GM23338 (cell line): Measurements from ENCODE around the gene VSTM2B. TPM values are rescaled to one million over a fixed set of nuclear protein-coding genes. Genes with fewer than 3 reads are reported as not detected.

Experiments
- ATAC-seq: fragments of 200-7000 bp; cut with Tn5 transposase; 3 replicates; pipeline ENCODE4 v1.9.1; 2020
- DNase-seq: peaks from one replicate; pipeline ENCODE4 v3.0.0-alpha.2; 2015; ENCODE audit warnings: low spot score
- H2AFZ ChIP-seq: fragments of 200-600 bp; sonication (generic); 2 replicates; pipeline ENCODE4 v1.8.0; 2016; ENCODE audit warnings: antibody characterized with exemption, mild to moderate bottlenecking, moderate library complexity
- H3F3A ChIP-seq: fragments of 200-600 bp; sonication (generic); replicated peaks from 2 replicates; pipeline ENCODE4 v1.8.0; 2017; ENCODE audit warnings: antibody characterized with exemption, mixed run types, low read depth
- H3K27ac ChIP-seq: fragments of 200-600 bp; sonication (generic); 2 replicates; pipeline ENCODE4 v1.6.1; 2016; ENCODE audit warnings: low read depth
- H3K27me3 ChIP-seq: fragments of 200-600 bp; sonication (generic); 2 replicates; pipeline ENCODE4 v1.8.0; 2016; ENCODE audit warnings: mild to moderate bottlenecking, mixed run types, moderate library complexity; ENCODE audit not compliant: insufficient read depth
- H3K36me3 ChIP-seq: fragments of 200-600 bp; sonication (generic); 2 replicates; pipeline ENCODE4 v1.8.0; 2016; ENCODE audit warnings: mild to moderate bottlenecking; ENCODE audit not compliant: insufficient read depth
- H3K4me1 ChIP-seq: fragments of 200-600 bp; sonication (generic); 2 replicates; pipeline ENCODE4 v1.8.0; 2016; ENCODE audit warnings: mild to moderate bottlenecking, moderate library complexity; ENCODE audit not compliant: insufficient read depth
- H3K4me2 ChIP-seq: fragments of 200-600 bp; sonication (generic); 2 replicates; pipeline ENCODE4 v1.7.1; 2017; ENCODE audit warnings: mixed run types
- H3K4me3 ChIP-seq: fragments of 200-600 bp; sonication (generic); 2 replicates; pipeline ENCODE4 v1.6.1; 2016; ENCODE audit warnings: mixed run types
- H3K79me2 ChIP-seq: fragments of 200-600 bp; sonication (generic); replicated peaks from 2 replicates; pipeline ENCODE4 v1.8.0; 2017; ENCODE audit warnings: mild to moderate bottlenecking; ENCODE audit not compliant: insufficient read depth
- H3K9me2 ChIP-seq: fragments of 200-600 bp; sonication (generic); 2 replicates; pipeline ENCODE4 v1.8.0; 2017; ENCODE audit not compliant: insufficient read depth
- H4K20me1 ChIP-seq: fragments of 200-600 bp; sonication (generic); replicated peaks from 2 replicates; pipeline ENCODE4 v1.8.0; 2017; ENCODE audit warnings: mild to moderate bottlenecking; ENCODE audit not compliant: insufficient read depth
- H3K27ac Mint-ChIP-seq: 2 replicates; pipeline ENCODE4 v1.8.0; 2020; ENCODE audit warnings: inconsistent platforms, mild to moderate bottlenecking, moderate library complexity, mixed read lengths
- H3K27me3 Mint-ChIP-seq: 3 replicates; pipeline ENCODE4 v1.8.0; 2022; ENCODE audit warnings: low read depth, mild to moderate bottlenecking, moderate library complexity, mixed read lengths, inconsistent platforms; ENCODE audit not compliant: insufficient read depth, poor library complexity
- H3K36me3 Mint-ChIP-seq: 3 replicates; pipeline ENCODE4 v1.8.0; 2021; ENCODE audit warnings: low read depth, mild to moderate bottlenecking, inconsistent platforms, moderate library complexity, mixed read lengths
- H3K4me1 Mint-ChIP-seq: 3 replicates; pipeline ENCODE4 v1.8.0; 2020; ENCODE audit warnings: mild to moderate bottlenecking, inconsistent platforms, mixed read lengths
- H3K4me3 Mint-ChIP-seq: 3 replicates; pipeline ENCODE4 v1.8.0; 2021; ENCODE audit warnings: moderate library complexity, mild to moderate bottlenecking, inconsistent platforms, mixed read lengths
- H3K9me3 Mint-ChIP-seq: 3 replicates; pipeline ENCODE4 v1.8.0; 2020; ENCODE audit warnings: moderate library complexity, mild to moderate bottlenecking, inconsistent platforms, mixed read lengths
- CREB1 ChIP-seq: fragments of 250-450 bp; sonication (Bioruptor Pico); IDR thresholded peaks from 2 replicates; pipeline ENCODE4 v1.5.0; 2020; ENCODE audit warnings: low read depth, mild to moderate bottlenecking, moderate library complexity
- JUNB ChIP-seq: IDR thresholded peaks from one replicate; pipeline ENCODE4 v1.6.1; 2016; ENCODE audit warnings: antibody characterized with exemption; ENCODE audit not compliant: unreplicated experiment
- NANOG ChIP-seq: IDR thresholded peaks from 2 replicates; pipeline ENCODE4 v1.6.1; 2016; ENCODE audit warnings: antibody characterized with exemption, borderline replicate concordance
- POLR2AphosphoS5 ChIP-seq: IDR thresholded peaks from 2 replicates; pipeline ENCODE4 v1.6.1; 2016; ENCODE audit warnings: antibody characterized with exemption, low read depth
- STAT1 ChIP-seq: IDR thresholded peaks from one replicate; pipeline ENCODE4 v1.6.1; 2016; ENCODE audit warnings: antibody characterized with exemption; ENCODE audit not compliant: unreplicated experiment
- ZNF114 ChIP-seq: fragments of 250-450 bp; sonication (Bioruptor Pico); IDR thresholded peaks from 2 replicates; pipeline ENCODE4 v1.5.0; 2020; ENCODE audit warnings: mild to moderate bottlenecking, moderate library complexity
- polyA plus RNA-seq: library from polyadenylated mRNA; unstranded; fragments of >200 nt; fragmentation: Nextera tagmentation; extraction: Ambion mirVana; gene quantifications from 2 replicates; pipeline ENCODE4 v1.2.1, GENCODE V29; 2016
- total RNA-seq: library from RNA; depleted of rRNA; stranded (reverse); fragments of >200 nt; shearing (Covaris generic); gene quantifications from 2 replicates; pipeline ENCODE4 v1.2.3, GENCODE V29; 2014
- TF ChIP-seq, protein P1 (sequence below), 2 experiments: fragments of 200-600 bp in 1 of 2; sonication (generic) in 1 of 2; conservative IDR thresholded peaks; 2 replicates each; pipeline versions ENCODE4 v1.5.1 to v1.6.1; 2016 to 2017; ENCODE audit warnings: antibody characterized with exemption in 2 of 2, low read depth in 2 of 2, mild to moderate bottlenecking in 2 of 2, moderate library complexity in 1 of 2
- TF ChIP-seq, protein P2 (sequence below): IDR thresholded peaks from one replicate; pipeline ENCODE4 v1.6.1; 2018; ENCODE audit warnings: antibody characterized with exemption; ENCODE audit not compliant: unreplicated experiment

VSTM2B gene
- total and polyA plus RNA-seq, 2 experiments from 2014 or later, result 1.2 to 1.8 TPM

DNA sequence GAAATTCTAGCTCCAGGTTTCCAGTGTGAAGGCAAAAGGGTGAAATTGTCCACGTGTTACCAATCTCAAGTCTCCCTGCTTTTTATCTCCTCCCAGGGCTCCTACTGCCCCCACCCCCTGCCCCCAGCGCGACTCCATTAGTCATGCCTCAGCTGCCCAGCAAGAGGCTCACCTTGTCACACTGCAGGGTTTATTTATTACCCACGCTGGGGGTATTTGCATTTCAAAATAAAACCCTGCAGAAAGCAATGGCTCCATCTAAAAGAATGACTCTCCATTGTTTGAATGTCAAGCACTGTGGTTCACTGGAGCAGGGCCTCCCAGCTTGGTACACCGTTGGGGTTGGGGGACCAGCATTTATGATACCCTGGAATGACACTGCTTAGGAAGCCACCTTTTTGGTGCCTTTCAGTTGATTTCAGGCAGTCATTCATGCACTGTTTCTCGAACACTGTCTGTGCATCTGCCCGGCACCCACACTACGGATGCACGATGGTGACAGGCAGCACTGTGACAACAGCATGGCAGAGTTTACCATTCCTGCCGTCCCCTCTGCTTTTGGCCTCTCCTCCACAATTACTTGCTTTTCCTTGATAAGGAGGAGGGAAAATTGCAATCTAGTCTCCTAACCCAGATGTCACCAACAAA lies 70.4 kb downstream of the VSTM2B start:
- peaks cover 23% of the 10 kb centered on the region for H3K4me1 ChIP-seq
- no peaks in the 10 kb centered on the region for H3K27me3 ChIP-seq
- H3K4me2 ChIP-seq, result peak overlapping the region; percentile 71
- no peaks in the 10 kb centered on the region for H3K9me2 ChIP-seq
- Mint-ChIP-seq H3K9me3 (no peaks in the 10 kb centered on the region), H3K4me1 (peaks cover 24% of the 10 kb centered on the region), H3K27me3 (peaks cover 9% of the 10 kb centered on the region), H3K27ac (no peak overlapping the region), H3K36me3 (no peaks in the 10 kb centered on the region), H3K4me3 (no peak overlapping the region)
- H3K27ac ChIP-seq, result no peak overlapping the region
- peak overlapping the region; percentile 56; the same call in 1 of the 2 replicates for H2AFZ ChIP-seq
- H4K20me1 ChIP-seq, result no peaks in the 10 kb centered on the region
- TF ChIP-seq ZNF114 (CRISPR knock-in tag), result no peak
- TF ChIP-seq JUNB, result no peak
- H3K4me3 ChIP-seq, result no peak overlapping the region
- ATAC-seq (peak; percentile 79), DNase-seq (no peak)
- no peaks in the 10 kb centered on the region for H3K79me2 ChIP-seq
- no peaks in the 10 kb centered on the region for H3K36me3 ChIP-seq
- no peaks in the 10 kb centered on the region for H3F3A ChIP-seq

DNA sequence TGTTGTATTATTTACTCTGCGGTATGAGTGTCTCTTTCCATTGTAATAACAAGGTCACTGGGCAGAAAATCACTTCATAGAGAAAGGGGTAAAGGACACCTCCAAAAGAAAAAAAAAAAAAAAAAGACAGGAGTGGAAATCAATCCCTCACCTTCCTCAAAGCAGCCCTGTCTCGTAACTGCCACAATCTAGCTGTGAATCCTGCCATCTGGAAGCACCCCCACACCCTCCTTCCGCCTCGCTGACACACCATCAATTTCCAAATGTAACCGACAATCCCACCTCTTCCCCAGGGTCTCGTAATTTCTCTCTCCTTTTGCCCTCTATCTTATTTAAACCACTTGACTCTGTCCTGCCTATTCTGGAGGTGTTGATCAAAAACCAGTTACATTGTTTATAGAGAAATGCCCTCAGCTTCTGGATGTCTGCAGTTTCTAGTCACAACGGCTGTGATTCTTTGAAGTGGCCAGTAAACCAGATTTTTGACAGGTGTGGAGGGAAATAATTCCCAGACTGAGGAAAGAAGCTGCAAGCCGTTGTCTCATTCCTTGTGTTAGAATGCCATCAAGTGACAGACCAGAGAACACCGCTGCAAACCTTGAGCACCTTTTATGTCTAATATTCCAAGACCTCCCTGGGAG lies 71.2 kb downstream of the VSTM2B start:
- no peak overlapping the region; the same call in 2 of the 3 replicates for H3K4me3 Mint-ChIP-seq
- no peaks in the 10 kb centered on the region for H3K79me2 ChIP-seq
- H3K4me1 Mint-ChIP-seq, result peaks cover 24% of the 10 kb centered on the region
- H3K27ac Mint-ChIP-seq, result no peak overlapping the region
- H4K20me1 ChIP-seq, result no peaks in the 10 kb centered on the region
- peaks cover 23% of the 10 kb centered on the region for H3K4me1 ChIP-seq
- peaks cover 8% of the 10 kb centered on the region for H3K27me3 Mint-ChIP-seq
- no peak overlapping the region for H3K4me3 ChIP-seq
- no peaks in the 10 kb centered on the region for H3K27me3 ChIP-seq
- no peak overlapping the region for H2AFZ ChIP-seq
- ATAC-seq (peak; percentile 49), DNase-seq (peak; percentile 56)
- TF ChIP-seq NANOG (no peak), STAT1 (no peak), CREB1 (CRISPR knock-in tag) (no peak), POLR2AphosphoS5 (no peak)
- TF ChIP-seq, protein P1, sequence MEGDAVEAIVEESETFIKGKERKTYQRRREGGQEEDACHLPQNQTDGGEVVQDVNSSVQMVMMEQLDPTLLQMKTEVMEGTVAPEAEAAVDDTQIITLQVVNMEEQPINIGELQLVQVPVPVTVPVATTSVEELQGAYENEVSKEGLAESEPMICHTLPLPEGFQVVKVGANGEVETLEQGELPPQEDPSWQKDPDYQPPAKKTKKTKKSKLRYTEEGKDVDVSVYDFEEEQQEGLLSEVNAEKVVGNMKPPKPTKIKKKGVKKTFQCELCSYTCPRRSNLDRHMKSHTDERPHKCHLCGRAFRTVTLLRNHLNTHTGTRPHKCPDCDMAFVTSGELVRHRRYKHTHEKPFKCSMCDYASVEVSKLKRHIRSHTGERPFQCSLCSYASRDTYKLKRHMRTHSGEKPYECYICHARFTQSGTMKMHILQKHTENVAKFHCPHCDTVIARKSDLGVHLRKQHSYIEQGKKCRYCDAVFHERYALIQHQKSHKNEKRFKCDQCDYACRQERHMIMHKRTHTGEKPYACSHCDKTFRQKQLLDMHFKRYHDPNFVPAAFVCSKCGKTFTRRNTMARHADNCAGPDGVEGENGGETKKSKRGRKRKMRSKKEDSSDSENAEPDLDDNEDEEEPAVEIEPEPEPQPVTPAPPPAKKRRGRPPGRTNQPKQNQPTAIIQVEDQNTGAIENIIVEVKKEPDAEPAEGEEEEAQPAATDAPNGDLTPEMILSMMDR (conservative IDR thresholded peaks at IDR 0.05; ENCODE audit: low read depth in 2 of 2), result peak; percentile 59 to 71
- H3K4me2 ChIP-seq, result 0 out of 2 replicates have a peak overlapping the region, but pooled peaks have one; percentile 71
- H3K36me3 Mint-ChIP-seq, result no peaks in the 10 kb centered on the region
- no peaks in the 10 kb centered on the region for H3K9me3 Mint-ChIP-seq
- H3K27ac ChIP-seq, result no peak overlapping the region
- H3K9me2 ChIP-seq, result no peaks in the 10 kb centered on the region
- H3K36me3 ChIP-seq, result no peaks in the 10 kb centered on the region
- no peaks in the 10 kb centered on the region for H3F3A ChIP-seq

DNA sequence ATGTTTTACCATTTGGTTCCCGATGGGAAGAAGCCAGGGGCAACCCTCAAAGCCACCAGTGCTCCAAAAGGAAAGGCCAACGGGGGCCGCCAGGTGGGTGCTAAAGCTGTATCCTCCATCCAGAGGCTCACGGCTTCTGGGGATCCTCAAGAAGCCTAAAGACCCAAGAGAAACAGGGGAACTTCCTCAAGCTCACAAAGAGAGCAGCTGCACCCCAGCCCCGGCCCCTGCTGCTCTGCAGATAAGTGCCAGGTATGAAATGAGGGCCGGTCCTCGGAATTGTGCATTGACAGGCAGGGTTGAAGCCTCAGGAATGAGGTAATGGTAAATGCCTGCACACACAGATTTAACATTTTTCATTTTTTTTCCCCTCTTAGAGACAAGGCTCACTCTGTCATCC lies 72.2 kb downstream of the VSTM2B start:
- H3K4me3 Mint-ChIP-seq, result no peak overlapping the region
- no peak for ATAC-seq
- Histone ChIP-seq H3K79me2 (no peaks in the 10 kb centered on the region), H3K36me3 (no peaks in the 10 kb centered on the region), H3K4me2 (no peak overlapping the region), H3K27ac (no peak overlapping the region), H3K4me3 (no peak overlapping the region), H4K20me1 (no peaks in the 10 kb centered on the region), H3K27me3 (no peaks in the 10 kb centered on the region), H2AFZ (no peak overlapping the region), H3K9me2 (no peaks in the 10 kb centered on the region), H3K4me1 (peaks cover 24% of the 10 kb centered on the region), H3F3A (no peaks in the 10 kb centered on the region)
- peaks cover 8% of the 10 kb centered on the region for H3K27me3 Mint-ChIP-seq
- no peak overlapping the region for H3K27ac Mint-ChIP-seq
- no peak for DNase-seq
- no peaks in the 10 kb centered on the region for H3K36me3 Mint-ChIP-seq
- peaks cover 25% of the 10 kb centered on the region for H3K4me1 Mint-ChIP-seq
- TF ChIP-seq, protein P2, sequence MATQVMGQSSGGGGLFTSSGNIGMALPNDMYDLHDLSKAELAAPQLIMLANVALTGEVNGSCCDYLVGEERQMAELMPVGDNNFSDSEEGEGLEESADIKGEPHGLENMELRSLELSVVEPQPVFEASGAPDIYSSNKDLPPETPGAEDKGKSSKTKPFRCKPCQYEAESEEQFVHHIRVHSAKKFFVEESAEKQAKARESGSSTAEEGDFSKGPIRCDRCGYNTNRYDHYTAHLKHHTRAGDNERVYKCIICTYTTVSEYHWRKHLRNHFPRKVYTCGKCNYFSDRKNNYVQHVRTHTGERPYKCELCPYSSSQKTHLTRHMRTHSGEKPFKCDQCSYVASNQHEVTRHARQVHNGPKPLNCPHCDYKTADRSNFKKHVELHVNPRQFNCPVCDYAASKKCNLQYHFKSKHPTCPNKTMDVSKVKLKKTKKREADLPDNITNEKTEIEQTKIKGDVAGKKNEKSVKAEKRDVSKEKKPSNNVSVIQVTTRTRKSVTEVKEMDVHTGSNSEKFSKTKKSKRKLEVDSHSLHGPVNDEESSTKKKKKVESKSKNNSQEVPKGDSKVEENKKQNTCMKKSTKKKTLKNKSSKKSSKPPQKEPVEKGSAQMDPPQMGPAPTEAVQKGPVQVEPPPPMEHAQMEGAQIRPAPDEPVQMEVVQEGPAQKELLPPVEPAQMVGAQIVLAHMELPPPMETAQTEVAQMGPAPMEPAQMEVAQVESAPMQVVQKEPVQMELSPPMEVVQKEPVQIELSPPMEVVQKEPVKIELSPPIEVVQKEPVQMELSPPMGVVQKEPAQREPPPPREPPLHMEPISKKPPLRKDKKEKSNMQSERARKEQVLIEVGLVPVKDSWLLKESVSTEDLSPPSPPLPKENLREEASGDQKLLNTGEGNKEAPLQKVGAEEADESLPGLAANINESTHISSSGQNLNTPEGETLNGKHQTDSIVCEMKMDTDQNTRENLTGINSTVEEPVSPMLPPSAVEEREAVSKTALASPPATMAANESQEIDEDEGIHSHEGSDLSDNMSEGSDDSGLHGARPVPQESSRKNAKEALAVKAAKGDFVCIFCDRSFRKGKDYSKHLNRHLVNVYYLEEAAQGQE, result no peak
- TF ChIP-seq STAT1 (no peak), CREB1 (CRISPR knock-in tag) (no peak), JUNB (no peak)
- TF ChIP-seq, protein P1 (conservative IDR thresholded peaks at IDR 0.05; ENCODE audit: low read depth in 2 of 2), result no peak
- no peaks in the 10 kb centered on the region for H3K9me3 Mint-ChIP-seq
